ENCODE measurements around the gene CASZ1.

GRCh38 chr1:10631121-10631810 is 165.2 kb downstream of the CASZ1 start:
- TF ChIP-seq CTCF (IDR thresholded peaks at IDR 0.05) (no peak), EP300 (IDR thresholded peaks at IDR 0.05) (no peak), POLR2A (IDR thresholded peaks at IDR 0.05) (no peak)
